ENCODE measurements around the gene GLIS2.

GLIS2 gene

GRCh38 chr16:4386951-4387565 lies 71.2 kb downstream of the GLIS2 start:
- Histone ChIP-seq H3K36me3 (no peaks in the 10 kb centered on the region), H3K9me3 (ENCODE audit: severe bottlenecking) (no peaks in the 10 kb centered on the region), H3K27ac (no peak overlapping the region), H3K27me3 (ENCODE audit: insufficient read depth, low read depth, severe bottlenecking) (no peaks in the 10 kb centered on the region), H3K4me3 (ENCODE audit: low read depth, low read length) (no peak overlapping the region)
- TF ChIP-seq CTCF (IDR thresholded peaks at IDR 0.05; ENCODE audit: low read depth, low read length): no peak
- DNase-seq: no peak

GRCh38 chr16:4387781-4388180 lies 71.9 kb downstream of the GLIS2 start:
- H3K27ac ChIP-seq: no peak overlapping the region
- no peak overlapping the region for H3K4me3 ChIP-seq (ENCODE audit: low read depth, low read length)
- H3K36me3 ChIP-seq: no peaks in the 10 kb centered on the region
- no peaks in the 10 kb centered on the region for H3K27me3 ChIP-seq (ENCODE audit: insufficient read depth, low read depth, severe bottlenecking)
- no peak for TF ChIP-seq CTCF (IDR thresholded peaks at IDR 0.05; ENCODE audit: low read depth, low read length)
- no peak for DNase-seq
- no peaks in the 10 kb centered on the region for H3K9me3 ChIP-seq (ENCODE audit: severe bottlenecking)

- H3K27ac ChIP-seq: no peak overlapping the region
- H3K36me3 ChIP-seq: no peaks in the 10 kb centered on the region
- H3K27me3 ChIP-seq (ENCODE audit: insufficient read depth, low read depth, severe bottlenecking): no peaks in the 10 kb centered on the region
- H3K9me3 ChIP-seq (ENCODE audit: severe bottlenecking): no peaks in the 10 kb centered on the region
- H3K4me3 ChIP-seq (ENCODE audit: low read depth, low read length): no peak overlapping the region
- no peak for DNase-seq
- no peak for TF ChIP-seq CTCF (IDR thresholded peaks at IDR 0.05; ENCODE audit: low read depth, low read length)
These were observed 72.6 kb downstream of the GLIS2 start for GRCh38 chr16:4388271-4389021.

Data from WERI-Rb-1 (cell line).